Stimulated activated CD8-positive, alpha-beta memory T cell treated with anti-CD3 and anti-CD28 coated beads, Interleukin-12 subunit alpha, Interleukin-12 subunit beta, amount 100 ng/mL, for 1 hour (primary cell): Measurements from ENCODE around the gene PSMG4.

Source experiments
- DNase-seq: peaks from one replicate; pipeline ENCODE4 v3.0.0-alpha.2; 2020; ENCODE audit warnings: low read depth

Gene PSMG4

GRCh38 chr6:3276174-3277167 is 17.7 kb downstream of the PSMG4 start:
- no peak for DNase-seq

- DNase-seq = no peak
Measured at GRCh38 chr6:3277251-3277650, 18.5 kb downstream of the PSMG4 start.

GRCh38 chr6:3277851-3278416 is 19.2 kb downstream of the PSMG4 start:
- DNase-seq = no peak

- no peak for DNase-seq
Measured at GRCh38 chr6:3278691-3279090, 19.9 kb downstream of the PSMG4 start.

- no peak for DNase-seq
Measured at GRCh38 chr6:3280091-3280490, 21.3 kb downstream of the PSMG4 start.

GRCh38 chr6:3280866-3281465 is 22.2 kb downstream of the PSMG4 start:
- DNase-seq = no peak

- DNase-seq = no peak
Measured at GRCh38 chr6:3281631-3282475, 23.1 kb downstream of the PSMG4 start.

GRCh38 chr6:3282476-3283236 is 23.9 kb downstream of the PSMG4 start:
- no peak for DNase-seq

GRCh38 chr6:3283241-3283640 is 24.5 kb downstream of the PSMG4 start:
- no peak for DNase-seq

GRCh38 chr6:3283641-3284435 is 25.1 kb downstream of the PSMG4 start:
- DNase-seq = no peak

GRCh38 chr6:3284436-3284876 is 25.7 kb downstream of the PSMG4 start:
- no peak for DNase-seq

GRCh38 chr6:3285049-3285639 is 26.4 kb downstream of the PSMG4 start:
- no peak for DNase-seq

- no peak for DNase-seq
Measured at GRCh38 chr6:3285732-3286131, 27.0 kb downstream of the PSMG4 start.

GRCh38 chr6:3286641-3287171 is 28.0 kb downstream of the PSMG4 start:
- DNase-seq = no peak

GRCh38 chr6:3287308-3287707 is 28.6 kb downstream of the PSMG4 start:
- DNase-seq = no peak

- DNase-seq = no peak
Measured at GRCh38 chr6:3287976-3288707, 29.4 kb downstream of the PSMG4 start.

GRCh38 chr6:3288711-3289663 is 30.2 kb downstream of the PSMG4 start:
- DNase-seq = no peak

GRCh38 chr6:3289664-3290055 is 30.9 kb downstream of the PSMG4 start:
- no peak for DNase-seq
